GM13977 (cell line): ENCODE data around the gene DMAC2.

Experiments used
- DNase-seq: peaks from one replicate; pipeline ENCODE4 v3.0.0; 2012; ENCODE audit warnings: low spot score
- in situ Hi-C: fragments of 300-500 bp; cut with MboI; formaldehyde crosslinking; loops from one replicate; pipeline ENCODE4 v1.12.0; 2022; ENCODE audit warnings: low sequenced_read_pairs, low pct_unique_long_range_greater_than_20kb, mixed read lengths, inconsistent platforms; ENCODE audit not compliant: unreplicated experiment
- TF ChIP-seq, protein P1 (sequence below): IDR thresholded peaks from 2 replicates; pipeline ENCODE4 v1.5.1; 2012; ENCODE audit warnings: mild to moderate bottlenecking, control low read depth; ENCODE audit not compliant: insufficient read depth; ENCODE audit errors: extremely low read depth, missing control alignments

Gene DMAC2

DNA sequence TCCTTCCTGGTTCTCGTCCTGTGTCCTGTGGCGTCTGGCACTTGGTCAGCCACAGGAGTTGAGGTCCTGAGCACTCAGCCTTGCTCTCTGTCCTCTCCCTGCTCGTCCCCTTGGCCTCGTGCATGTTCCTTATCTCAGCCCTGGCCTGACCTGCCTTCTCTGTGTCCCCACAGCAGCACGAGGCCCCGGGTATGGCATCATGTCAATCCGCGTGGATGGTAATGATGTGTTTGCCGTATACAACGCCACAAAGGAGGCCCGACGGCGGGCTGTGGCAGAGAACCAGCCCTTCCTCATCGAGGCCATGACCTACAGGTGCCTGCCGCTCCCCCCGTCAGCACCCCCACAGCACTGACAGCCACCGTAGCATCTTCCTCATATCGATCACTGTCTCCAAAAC lies 17.3 kb downstream of the DMAC2 start:
- no peak for DNase-seq
- TF ChIP-seq, protein P1, sequence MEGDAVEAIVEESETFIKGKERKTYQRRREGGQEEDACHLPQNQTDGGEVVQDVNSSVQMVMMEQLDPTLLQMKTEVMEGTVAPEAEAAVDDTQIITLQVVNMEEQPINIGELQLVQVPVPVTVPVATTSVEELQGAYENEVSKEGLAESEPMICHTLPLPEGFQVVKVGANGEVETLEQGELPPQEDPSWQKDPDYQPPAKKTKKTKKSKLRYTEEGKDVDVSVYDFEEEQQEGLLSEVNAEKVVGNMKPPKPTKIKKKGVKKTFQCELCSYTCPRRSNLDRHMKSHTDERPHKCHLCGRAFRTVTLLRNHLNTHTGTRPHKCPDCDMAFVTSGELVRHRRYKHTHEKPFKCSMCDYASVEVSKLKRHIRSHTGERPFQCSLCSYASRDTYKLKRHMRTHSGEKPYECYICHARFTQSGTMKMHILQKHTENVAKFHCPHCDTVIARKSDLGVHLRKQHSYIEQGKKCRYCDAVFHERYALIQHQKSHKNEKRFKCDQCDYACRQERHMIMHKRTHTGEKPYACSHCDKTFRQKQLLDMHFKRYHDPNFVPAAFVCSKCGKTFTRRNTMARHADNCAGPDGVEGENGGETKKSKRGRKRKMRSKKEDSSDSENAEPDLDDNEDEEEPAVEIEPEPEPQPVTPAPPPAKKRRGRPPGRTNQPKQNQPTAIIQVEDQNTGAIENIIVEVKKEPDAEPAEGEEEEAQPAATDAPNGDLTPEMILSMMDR, result no peak
- in situ Hi-C loops, result no loop called here

DNA sequence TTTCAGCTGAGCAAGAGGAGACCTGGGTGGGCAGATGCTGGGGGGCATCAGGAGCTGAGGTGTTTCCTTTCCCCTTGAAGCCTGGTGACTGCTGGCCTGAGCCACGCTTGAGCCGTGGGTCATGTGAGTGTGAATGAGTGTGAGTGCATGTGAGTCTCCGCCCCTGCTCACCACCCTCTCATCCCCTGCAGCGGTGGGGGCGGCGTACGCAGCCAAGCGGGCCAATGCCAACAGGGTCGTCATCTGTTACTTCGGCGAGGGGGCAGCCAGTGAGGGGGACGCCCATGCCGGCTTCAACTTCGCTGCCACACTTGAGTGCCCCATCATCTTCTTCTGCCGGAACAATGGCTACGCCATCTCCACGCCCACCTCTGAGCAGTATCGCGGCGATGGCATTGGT lies 17.7 kb downstream of the DMAC2 start:
- in situ Hi-C loops, result no loop called here
- TF ChIP-seq, protein P1, result no peak
- DNase-seq, result no peak

DNA sequence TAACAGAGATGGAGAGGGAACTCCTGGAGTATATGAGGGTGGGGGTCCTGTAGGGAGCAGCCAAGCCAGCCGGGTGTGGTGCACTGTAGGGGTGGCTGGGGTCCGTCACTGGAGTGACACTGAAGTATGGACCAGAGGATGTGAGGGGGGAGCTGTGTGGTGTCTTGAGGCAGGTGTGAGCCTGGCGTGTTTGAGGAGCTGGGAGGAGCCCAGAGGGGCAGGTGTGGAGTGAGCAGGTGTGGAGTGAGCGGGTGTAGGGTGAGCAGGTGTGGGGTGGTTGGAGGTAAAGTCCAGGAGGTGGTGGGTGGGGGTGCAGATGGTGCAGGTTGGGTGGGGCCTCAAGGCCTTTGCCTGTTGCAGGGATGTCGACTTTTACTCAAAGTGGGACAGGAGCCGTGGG lies 18.4 kb downstream of the DMAC2 start:
- no peak for DNase-seq
- in situ Hi-C loops, result no loop called here
- TF ChIP-seq, protein P1, result no peak

DNA sequence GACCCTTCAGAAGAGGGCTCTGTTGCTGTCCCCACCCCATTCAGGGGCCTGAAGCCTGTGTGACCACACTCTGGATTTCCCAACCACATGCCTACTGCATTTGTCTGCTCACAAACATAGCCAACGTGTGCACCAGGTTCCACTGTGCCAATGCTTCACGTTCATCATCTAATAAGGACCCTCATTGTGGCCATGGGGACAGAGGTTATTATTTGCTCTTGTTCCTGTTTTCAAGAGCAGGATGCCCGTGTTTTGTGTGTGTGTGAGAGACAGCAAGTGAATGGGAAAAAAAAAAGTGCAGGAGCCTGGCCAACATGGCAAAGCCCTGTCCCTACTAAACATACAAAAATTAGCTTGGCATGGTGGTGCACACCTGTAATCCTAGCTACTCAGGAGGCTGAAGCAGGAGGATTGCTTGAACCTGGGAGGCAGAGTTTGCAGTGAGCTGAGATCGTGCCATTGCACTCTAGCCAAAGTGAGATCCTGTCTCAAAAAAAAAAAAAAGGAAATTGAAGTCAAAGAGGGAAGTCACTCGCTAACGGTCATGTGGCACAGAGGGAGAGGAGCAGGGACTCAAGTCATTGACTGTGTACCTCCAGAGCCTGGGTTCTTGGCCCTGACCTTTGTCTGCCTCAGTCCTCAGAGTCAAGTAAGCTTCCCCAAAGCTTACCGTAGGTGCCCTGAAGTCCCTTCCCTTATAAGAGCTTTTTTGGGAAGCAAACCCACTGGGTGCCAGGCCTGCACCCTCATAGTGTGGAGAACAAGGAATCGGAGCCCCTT lies 19.4 kb downstream of the DMAC2 start:
- TF ChIP-seq, protein P1, result no peak
- in situ Hi-C loops, result no loop called here
- DNase-seq, result no peak

DNA sequence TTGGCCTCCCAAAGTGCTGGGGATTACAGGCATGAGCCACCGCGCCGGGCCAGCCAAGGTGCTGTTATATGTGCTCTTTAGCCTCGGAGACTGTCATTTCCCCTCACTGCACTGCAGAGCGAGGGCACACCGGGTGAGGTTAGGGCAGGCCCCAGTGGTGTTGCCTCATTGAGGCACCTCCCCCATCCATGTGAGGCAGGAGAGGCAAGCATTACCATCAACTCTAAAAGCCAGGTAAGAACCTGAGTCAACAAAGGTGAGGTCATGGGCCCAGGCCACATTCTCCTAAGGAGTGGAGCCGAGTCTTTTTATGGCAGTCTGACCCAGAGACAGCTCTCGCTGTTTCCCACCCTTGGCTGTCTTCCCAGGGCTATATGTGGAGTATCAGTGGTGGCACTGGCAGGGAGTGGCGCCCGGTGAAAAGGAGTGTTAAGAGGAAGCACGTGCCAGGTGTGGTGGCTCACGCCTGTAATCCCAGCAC lies 23.5 kb downstream of the DMAC2 start:
- TF ChIP-seq, protein P1, result no peak
- in situ Hi-C loops, result no loop called here
- no peak for DNase-seq

DNA sequence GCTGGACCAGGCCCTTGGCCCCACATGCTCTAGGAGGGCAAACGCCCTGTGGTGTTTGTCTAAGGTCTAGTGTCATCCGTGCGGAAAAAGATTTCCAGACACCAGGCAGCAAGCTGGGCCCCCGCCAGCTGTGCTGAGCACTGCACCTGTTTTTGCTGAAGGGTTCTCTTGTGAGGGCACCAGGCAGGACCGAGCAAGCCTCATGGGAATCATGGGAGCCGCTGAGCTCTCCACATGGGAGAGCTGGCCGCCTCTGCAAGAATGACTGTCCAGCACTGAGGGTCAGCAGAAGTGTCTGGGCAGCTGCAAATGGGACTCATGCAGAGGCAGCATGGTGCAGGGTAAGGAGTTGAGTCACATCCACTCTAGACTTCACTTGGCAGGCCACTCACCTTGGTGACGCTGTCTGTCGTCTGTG lies 24.5 kb downstream of the DMAC2 start:
- in situ Hi-C loops, result no loop called here
- TF ChIP-seq, protein P1, result no peak
- no peak for DNase-seq
